OCI-LY1 (cell line): Measurements from ENCODE around the gene ATCAY.

Source experiments
- H2AFZ ChIP-seq: fragments of 200-600 bp; sonication (generic), shearing (Covaris generic); 2 replicates; pipeline ENCODE4 v1.6.0; 2014; ENCODE audit warnings: antibody characterized with exemption, mild to moderate bottlenecking, low read length
- H3F3A ChIP-seq: fragments of 200-600 bp; sonication (generic), shearing (Covaris generic); 2 replicates; pipeline ENCODE4 v1.6.0; 2014; ENCODE audit warnings: mild to moderate bottlenecking, antibody characterized with exemption, low read length, moderate library complexity; ENCODE audit not compliant: insufficient read depth
- H3K27ac ChIP-seq: fragments of 200-600 bp; sonication (generic); 2 replicates; pipeline ENCODE4 v1.5.1; 2014; ENCODE audit warnings: low read length, mixed run types, mild to moderate bottlenecking, low read depth; ENCODE audit not compliant: poor library complexity, severe bottlenecking
- H3K27me3 ChIP-seq: fragments of 200-600 bp; sonication (generic); 2 replicates; pipeline ENCODE4 v1.6.0; 2014; ENCODE audit warnings: antibody characterized with exemption, mild to moderate bottlenecking, low read length, moderate library complexity; ENCODE audit not compliant: insufficient read depth
- H3K36me3 ChIP-seq: fragments of 200-600 bp; sonication (generic); 2 replicates; pipeline ENCODE4 v1.6.1; 2014; ENCODE audit warnings: mild to moderate bottlenecking, antibody characterized with exemption, low read length, moderate library complexity, mixed read lengths; ENCODE audit not compliant: insufficient read depth
- H3K4me1 ChIP-seq: fragments of 200-600 bp; sonication (generic); 2 replicates; pipeline ENCODE4 v1.5.1; 2014; ENCODE audit warnings: mild to moderate bottlenecking, low read length, moderate library complexity; ENCODE audit not compliant: insufficient read depth, severe bottlenecking
- H3K4me2 ChIP-seq: fragments of 200-600 bp; sonication (generic), shearing (Covaris generic); 2 replicates; pipeline ENCODE4 v1.6.1; 2014; ENCODE audit warnings: low read length
- H3K4me3 ChIP-seq: fragments of 200-600 bp; sonication (generic); 2 replicates; pipeline ENCODE4 v1.5.1; 2014; ENCODE audit warnings: low read length, low read depth, mild to moderate bottlenecking, mixed read lengths; ENCODE audit not compliant: poor library complexity, severe bottlenecking
- H3K79me2 ChIP-seq: fragments of 200-600 bp; shearing (Covaris generic); 2 replicates; pipeline ENCODE4 v1.6.1; 2016; ENCODE audit warnings: mixed run types, low read length, mixed read lengths; ENCODE audit not compliant: insufficient read depth
- H3K9ac ChIP-seq: fragments of 200-600 bp; sonication (generic), shearing (Covaris generic); 2 replicates; pipeline ENCODE4 v1.6.1; 2014; ENCODE audit warnings: mild to moderate bottlenecking, low read length, mixed read lengths
- H3K9me2 ChIP-seq: fragments of 200-600 bp; sonication (generic), shearing (Covaris generic); 2 replicates; pipeline ENCODE4 v1.6.1; 2014; ENCODE audit warnings: low read depth, mild to moderate bottlenecking, low read length, mixed read lengths
- H3K9me3 ChIP-seq: fragments of 200-600 bp; shearing (Covaris generic); 2 replicates; pipeline ENCODE4 v1.6.1; 2014; ENCODE audit warnings: low read length, mixed read lengths
- H4K20me1 ChIP-seq: fragments of 200-600 bp; sonication (generic), shearing (Covaris generic); 2 replicates; pipeline ENCODE4 v1.6.0; 2016; ENCODE audit warnings: mild to moderate bottlenecking, low read length; ENCODE audit not compliant: insufficient read depth
- CTCF ChIP-seq: fragments of 200-600 bp; sonication (generic), shearing (Covaris generic); IDR thresholded peaks from 2 replicates; pipeline ENCODE4 v1.5.1; 2017; ENCODE audit warnings: mild to moderate bottlenecking, antibody characterized with exemption, low read length, moderate library complexity, mixed read lengths
- EZH2 ChIP-seq: fragments of 200-600 bp; sonication (generic), shearing (Covaris generic); IDR thresholded peaks from 2 replicates; pipeline ENCODE4 v1.8.0; 2017; ENCODE audit warnings: borderline replicate concordance, mixed run types, mild to moderate bottlenecking, antibody characterized with exemption, low read length, moderate library complexity, mixed read lengths

ATCAY gene

GRCh38 chr19:3849787-3850186 lies 30.7 kb upstream of the ATCAY start:
- Histone ChIP-seq H3K4me2 (no peak overlapping the region), H3F3A (no peaks in the 10 kb centered on the region), H3K4me3 (no peak overlapping the region), H3K9ac (no peak overlapping the region), H2AFZ (no peak overlapping the region), H3K4me1 (no peaks in the 10 kb centered on the region), H3K27ac (no peak overlapping the region), H3K9me3 (peaks cover 10% of the 10 kb centered on the region; the same call in 1 of the 2 replicates), H3K79me2 (no peaks in the 10 kb centered on the region), H3K36me3 (no peaks in the 10 kb centered on the region; the same call in 1 of the 2 replicates), H4K20me1 (no peaks in the 10 kb centered on the region), H3K27me3 (peaks cover 19% of the 10 kb centered on the region; the same call in 1 of the 2 replicates), H3K9me2 (no peaks in the 10 kb centered on the region)
- TF ChIP-seq EZH2 (no peak), CTCF (no peak)

GRCh38 chr19:3850320-3850972 lies 30.0 kb upstream of the ATCAY start:
- Histone ChIP-seq H3K9me3 (peaks cover 10% of the 10 kb centered on the region; the same call in 1 of the 2 replicates), H3K79me2 (no peaks in the 10 kb centered on the region), H3K9me2 (no peaks in the 10 kb centered on the region), H3K4me2 (no peak overlapping the region), H4K20me1 (no peaks in the 10 kb centered on the region), H3K4me3 (no peak overlapping the region), H3K36me3 (no peaks in the 10 kb centered on the region; the same call in 1 of the 2 replicates), H3K27ac (no peak overlapping the region), H2AFZ (no peak overlapping the region), H3K27me3 (peaks cover 19% of the 10 kb centered on the region; the same call in 1 of the 2 replicates), H3K4me1 (no peaks in the 10 kb centered on the region), H3F3A (no peaks in the 10 kb centered on the region), H3K9ac (no peak overlapping the region)
- TF ChIP-seq CTCF (no peak), EZH2 (no peak)

- Histone ChIP-seq H3K4me2 (no peak overlapping the region), H3K9me3 (peaks cover 10% of the 10 kb centered on the region; the same call in 1 of the 2 replicates), H3K4me1 (no peaks in the 10 kb centered on the region), H3K79me2 (no peaks in the 10 kb centered on the region), H3K27ac (no peak overlapping the region), H4K20me1 (no peaks in the 10 kb centered on the region), H3F3A (no peaks in the 10 kb centered on the region), H2AFZ (no peak overlapping the region), H3K9ac (no peak overlapping the region), H3K27me3 (peaks cover 12% of the 10 kb centered on the region; the same call in 1 of the 2 replicates), H3K4me3 (no peak overlapping the region), H3K9me2 (no peaks in the 10 kb centered on the region), H3K36me3 (no peaks in the 10 kb centered on the region; the same call in 1 of the 2 replicates)
- TF ChIP-seq EZH2 (no peak), CTCF (no peak)
Measured at GRCh38 chr19:3851254-3852176, 29.0 kb upstream of the ATCAY start.
